SKM-1 (cell line): ENCODE results near the gene CCSER1.
"Not testable (repeated sequence)": the region's sequence is repeated elsewhere in the genome, so short reads cannot be mapped to it uniquely, and the experiment has no call there.

Experiments used
- DNase-seq: peaks from one replicate; lab custom pipeline; 2025; ENCODE audit not compliant: unreplicated experiment; lab: John Stamatoyannopoulos, UW

The CCSER1 gene

GRCh38 chr4:91319556-91320268, 1192.5 kb downstream of the CCSER1 start:
- no peak for DNase-seq

- no peak for DNase-seq
These were observed 1195.8 kb downstream of the CCSER1 start for GRCh38 chr4:91322961-91323360.

- no peak for DNase-seq
These were observed 1198.3 kb downstream of the CCSER1 start for GRCh38 chr4:91325495-91325894.

DNA sequence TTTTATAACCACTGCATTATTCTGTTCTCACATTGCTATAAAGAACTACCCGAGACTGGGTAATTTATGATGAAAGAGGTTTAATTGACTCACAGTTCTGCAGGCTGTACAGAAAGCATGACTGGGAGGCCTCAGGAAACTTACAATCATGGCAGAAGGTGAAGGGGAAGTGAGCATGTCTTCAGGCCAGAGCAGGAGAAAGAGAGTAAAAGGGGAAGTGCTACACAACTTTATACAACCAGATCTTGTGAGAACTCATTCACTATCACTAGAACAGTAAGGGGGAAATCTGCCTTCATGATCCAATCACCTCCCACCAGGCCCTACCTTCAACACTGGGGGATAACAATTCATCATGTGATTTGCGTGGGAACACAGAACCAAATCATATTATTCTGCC, 1199.0 kb downstream of the CCSER1 start:
- not testable (repeated sequence) for DNase-seq

GRCh38 chr4:91330555-91331137, 1203.5 kb downstream of the CCSER1 start:
- no peak for DNase-seq

DNA sequence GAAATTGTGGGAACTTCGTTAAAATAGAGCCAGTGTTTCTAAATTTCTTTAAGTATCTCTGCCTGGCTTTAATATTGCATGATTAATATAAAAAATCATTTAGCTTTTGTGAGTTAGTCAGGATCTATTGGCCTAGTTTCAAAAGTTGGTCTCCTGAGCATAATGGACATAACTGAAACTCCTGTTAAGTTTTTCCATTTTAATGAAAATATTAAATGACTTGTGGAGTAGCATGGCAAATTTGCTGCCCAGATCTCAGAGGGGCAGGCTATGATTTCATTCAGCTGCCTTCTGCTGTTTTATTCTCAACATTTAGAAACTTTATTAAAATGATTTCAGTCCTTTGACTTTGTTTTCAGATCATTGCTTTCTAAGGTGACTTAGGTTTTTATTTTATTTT, 1213.6 kb downstream of the CCSER1 start:
- DNase-seq = no peak

DNA sequence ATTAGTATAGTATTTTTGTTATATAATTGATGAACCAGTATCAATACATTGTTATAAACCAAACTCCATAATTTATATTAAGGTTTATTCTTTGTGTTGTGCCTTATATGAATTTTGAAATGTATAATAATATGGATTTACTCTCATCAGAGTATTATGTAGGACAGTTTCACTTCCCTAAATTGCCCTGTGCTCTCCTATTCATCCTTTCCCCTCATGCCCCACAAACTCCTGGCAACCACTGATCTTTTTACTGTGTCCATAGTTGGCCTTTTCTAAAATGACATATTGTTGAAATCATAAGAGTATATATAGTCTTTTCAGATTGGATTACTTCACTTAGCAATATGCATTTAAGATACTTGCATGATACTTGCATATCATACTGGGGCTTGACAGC, 1218.4 kb downstream of the CCSER1 start:
- no peak for DNase-seq

- not testable (repeated sequence) for DNase-seq
These were observed 1229.3 kb downstream of the CCSER1 start for GRCh38 chr4:91356496-91356895.

GRCh38 chr4:91358016-91358415, 1230.8 kb downstream of the CCSER1 start:
- DNase-seq = not testable (repeated sequence)

- not testable (repeated sequence) for DNase-seq
These were observed 1231.4 kb downstream of the CCSER1 start for GRCh38 chr4:91358621-91359020.

DNA sequence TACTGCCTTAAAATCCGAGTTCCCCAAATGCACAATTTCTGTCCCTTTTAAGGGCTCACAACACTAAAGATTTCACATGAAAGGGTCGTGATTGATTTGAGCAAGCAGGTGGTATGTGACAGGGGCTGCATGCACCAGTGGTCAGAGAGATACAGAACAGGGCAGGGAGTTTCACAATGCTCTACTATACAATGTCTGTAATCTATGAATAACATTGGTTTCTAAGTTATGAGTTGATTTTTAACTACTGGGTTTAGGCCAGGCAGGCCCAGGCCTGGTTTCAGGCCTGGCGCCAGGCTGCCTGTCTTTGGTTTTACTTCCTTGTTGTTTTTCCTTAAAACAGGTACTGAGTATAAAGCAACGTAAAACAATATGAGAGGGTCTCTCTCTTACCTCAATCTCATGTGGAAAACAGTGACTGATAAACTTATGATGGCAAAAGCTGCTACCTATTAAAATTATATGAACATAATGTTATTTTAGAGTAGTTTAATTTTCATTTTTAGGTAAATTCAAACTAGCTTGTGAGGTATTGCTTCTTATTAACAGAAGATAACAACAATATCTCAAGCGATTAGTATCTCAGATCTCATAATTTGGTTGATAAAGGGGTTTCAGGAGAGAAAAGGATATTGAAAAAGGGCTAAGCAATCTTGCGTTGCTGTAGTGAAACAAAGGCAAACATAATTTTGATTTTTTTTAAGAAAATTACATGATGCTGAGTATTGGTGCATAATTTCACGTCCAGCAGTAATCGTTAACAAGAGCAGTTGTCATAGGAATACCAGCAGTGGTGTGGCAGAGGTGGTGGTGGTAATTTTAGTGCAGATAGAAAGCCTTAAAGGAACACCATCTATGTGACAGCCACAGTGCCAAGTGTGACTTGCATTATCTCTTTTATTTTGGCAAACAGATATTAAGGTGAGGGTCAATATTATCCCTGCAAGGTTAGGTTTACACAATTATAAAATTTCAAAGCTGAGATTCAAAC, 1232.1 kb downstream of the CCSER1 start:
- DNase-seq = no peak

DNA sequence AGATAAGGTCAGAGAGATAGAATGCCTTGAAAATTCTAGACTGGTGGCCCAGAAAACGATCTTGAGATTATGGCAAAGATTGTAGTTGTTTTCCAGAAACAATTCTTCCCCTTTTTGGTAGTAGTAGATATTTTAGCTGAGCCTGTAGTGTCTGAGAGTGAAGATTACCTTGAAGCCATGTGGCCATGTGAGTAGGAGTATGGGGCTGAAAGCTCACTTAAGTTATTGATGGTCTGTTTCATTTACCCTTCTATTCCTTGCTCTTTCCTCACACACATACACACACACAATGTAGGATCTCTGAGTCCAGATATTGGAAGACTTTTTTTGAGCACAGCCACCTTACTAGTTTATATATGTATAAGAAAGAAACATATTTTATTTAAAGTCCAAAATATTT, 1234.9 kb downstream of the CCSER1 start:
- DNase-seq = no peak

- no peak for DNase-seq
These were observed 1239.4 kb downstream of the CCSER1 start for GRCh38 chr4:91366554-91366953.

- DNase-seq = no peak
These were observed 1241.9 kb downstream of the CCSER1 start for GRCh38 chr4:91369116-91369515.

DNA sequence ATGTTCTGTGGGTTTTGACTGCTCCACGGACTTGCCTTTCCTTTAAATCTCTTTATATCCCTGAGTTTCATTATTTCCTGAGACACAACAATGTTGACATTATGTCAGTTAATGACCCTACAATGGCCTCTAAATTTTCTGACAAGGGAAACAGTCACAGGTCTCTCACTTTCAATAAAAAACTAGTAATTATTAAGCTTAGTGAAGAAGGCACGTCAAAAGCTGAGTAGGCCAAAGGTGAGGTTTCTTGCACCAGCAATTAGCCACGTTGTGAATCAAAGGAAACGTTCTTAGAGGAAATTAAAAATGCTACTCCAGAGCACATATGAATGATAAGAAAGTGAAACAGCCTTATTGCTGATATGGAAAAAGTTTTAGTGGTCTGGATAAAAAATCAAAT, 1246.4 kb downstream of the CCSER1 start:
- DNase-seq = no peak

DNA sequence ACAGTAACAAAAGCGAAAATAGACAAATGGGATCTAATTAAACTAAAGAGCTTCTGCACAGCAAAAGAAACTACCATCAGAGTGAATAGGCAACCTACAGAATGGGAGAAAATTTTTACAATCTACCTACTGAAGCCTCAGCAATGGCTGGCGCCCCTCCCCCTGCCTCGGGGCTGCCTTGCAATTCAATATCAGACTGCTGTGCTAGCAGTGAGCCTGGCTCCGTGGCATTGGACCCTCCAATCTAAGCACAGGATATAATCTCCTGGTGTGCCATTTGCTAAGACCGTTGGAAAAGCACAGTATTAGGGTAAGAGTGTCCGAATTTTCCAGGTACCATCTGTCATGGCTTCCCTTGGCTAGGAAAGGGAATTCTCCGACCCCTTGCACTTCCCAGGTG, 1278.2 kb downstream of the CCSER1 start:
- DNase-seq = not testable (repeated sequence)

DNA sequence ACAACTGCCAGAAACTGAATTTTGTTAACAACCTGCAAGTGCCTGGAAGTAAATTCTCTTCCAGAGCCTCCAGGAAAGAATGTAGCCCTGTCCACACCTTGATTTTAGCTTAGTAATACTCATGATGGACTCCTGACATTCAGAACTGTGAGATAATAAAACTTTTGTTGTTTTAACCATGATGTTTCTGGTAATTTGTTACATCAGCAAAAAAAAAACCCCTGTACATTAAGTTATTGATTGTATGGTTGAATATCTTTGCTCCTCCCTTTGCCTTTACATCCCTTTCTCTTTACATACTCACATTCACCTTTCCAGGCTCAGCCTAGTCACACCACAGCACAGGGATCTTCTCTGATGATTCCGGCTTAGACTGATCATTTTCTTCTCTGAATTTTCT, 1294.8 kb downstream of the CCSER1 start:
- no peak for DNase-seq

DNA sequence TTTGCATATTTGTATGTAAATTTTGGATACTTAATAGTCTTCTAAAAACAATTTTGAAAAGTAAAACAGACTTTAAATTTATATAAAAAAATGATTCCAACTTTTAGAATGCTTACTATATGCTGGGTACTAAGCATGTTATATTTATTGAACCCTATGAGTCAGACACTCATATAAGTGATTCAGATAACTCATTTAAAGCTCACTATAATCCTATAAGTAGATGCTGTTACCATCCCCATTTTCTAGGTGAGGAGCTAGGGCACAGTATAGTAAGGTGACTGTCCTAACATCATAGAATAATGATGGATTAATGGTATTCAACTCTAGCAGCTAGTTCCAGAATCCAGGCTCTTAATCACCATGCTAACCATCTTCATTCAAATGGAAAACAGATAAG, 1299.5 kb downstream of the CCSER1 start:
- no peak for DNase-seq

DNA sequence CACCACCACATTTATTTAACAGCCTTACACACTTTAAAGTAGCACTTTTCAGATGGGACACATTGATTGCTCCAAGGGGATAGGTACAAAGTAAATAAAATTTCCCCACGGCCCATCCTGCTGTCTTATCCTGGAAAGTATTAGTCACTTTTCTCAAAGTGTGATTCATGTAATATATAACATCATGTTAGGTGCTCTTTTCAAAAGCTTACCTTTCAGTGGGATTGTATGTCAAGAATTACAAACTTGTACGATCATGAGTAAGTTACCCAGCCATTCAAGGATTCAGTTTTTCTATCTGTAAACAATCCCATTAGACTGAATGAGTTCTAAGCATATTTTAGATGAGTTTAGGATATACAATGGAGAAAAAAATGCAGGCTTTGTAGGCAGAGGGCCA, 1300.0 kb downstream of the CCSER1 start:
- no peak for DNase-seq

GRCh38 chr4:91434631-91435030, 1307.4 kb downstream of the CCSER1 start:
- DNase-seq = no peak

GRCh38 chr4:91436556-91436955, 1309.4 kb downstream of the CCSER1 start:
- DNase-seq = no peak

DNA sequence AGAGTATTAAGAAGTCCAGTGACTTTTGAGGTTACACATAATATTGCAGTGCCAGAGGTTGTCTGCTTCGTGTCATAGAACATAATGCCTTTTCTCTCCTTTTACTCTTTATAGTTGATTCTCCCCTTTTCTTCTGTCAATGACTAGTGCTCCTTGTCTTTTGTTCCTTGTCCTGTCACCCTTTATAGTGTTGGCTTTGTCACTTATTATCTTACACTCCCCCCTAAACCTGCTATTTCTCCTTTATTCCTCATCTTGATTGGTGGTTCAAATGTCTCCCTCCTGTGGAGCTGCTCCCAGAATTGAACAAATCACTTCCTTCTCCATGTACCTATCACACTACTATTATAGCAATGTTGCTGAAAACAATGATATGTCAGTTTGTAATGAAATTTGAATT, 1320.0 kb downstream of the CCSER1 start:
- no peak for DNase-seq
